HG02798 (cell line): ENCODE measurements around the gene ODAD3.
A peak's percentile ranks its signal among the peaks of the same experiment; 100 is the strongest.
"Not testable (repeated sequence)": the region's sequence is repeated elsewhere in the genome, so short reads cannot be mapped to it uniquely, and the experiment has no call there.

ENCODE experiments used
- ATAC-seq: cut with Tn5 transposase; IDR thresholded peaks from one replicate; pipeline ENCODE4 v1.9.1; 2021; ENCODE audit warnings: mild to moderate bottlenecking; ENCODE audit not compliant: unreplicated experiment, poor library complexity

The ODAD3 gene

GRCh38 chr19:11410682-11411081 lies 24.2 kb downstream of the ODAD3 start:
- no peak for ATAC-seq

DNA sequence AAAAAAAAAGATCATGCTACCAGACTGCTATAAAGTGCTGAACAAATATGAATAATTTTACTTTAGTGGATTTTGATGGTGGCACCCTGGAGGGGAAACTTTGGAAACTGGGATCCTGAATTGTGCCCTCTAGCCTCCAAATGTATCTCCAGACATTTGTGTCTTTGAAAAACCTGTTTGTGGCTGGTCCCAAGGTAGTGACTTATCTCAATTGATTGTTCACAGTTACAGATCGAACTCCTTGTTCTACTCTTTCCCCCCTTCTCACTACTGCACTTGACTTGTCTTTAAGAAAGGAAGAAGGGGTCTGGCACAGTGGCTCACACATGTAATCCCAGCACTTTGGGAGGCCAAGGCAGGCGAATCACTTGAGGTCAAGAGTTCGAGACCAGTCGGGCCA lies 26.3 kb downstream of the ODAD3 start:
- no peak for ATAC-seq

- not testable (repeated sequence) for ATAC-seq
Observed at GRCh38 chr19:11406703-11407236, 28.2 kb downstream of the ODAD3 start.

- ATAC-seq, result no peak
Observed at GRCh38 chr19:11405846-11406643, 28.9 kb downstream of the ODAD3 start.

- no peak for ATAC-seq
Observed at GRCh38 chr19:11404588-11405222, 30.2 kb downstream of the ODAD3 start.

- no peak for ATAC-seq
Observed at GRCh38 chr19:11401808-11402543, 32.9 kb downstream of the ODAD3 start.

- ATAC-seq, result no peak
Observed at GRCh38 chr19:11400798-11401197, 34.1 kb downstream of the ODAD3 start.

- no peak for ATAC-seq
Observed at GRCh38 chr19:11399667-11400066, 35.3 kb downstream of the ODAD3 start.

GRCh38 chr19:11397089-11397610 lies 37.8 kb downstream of the ODAD3 start:
- no peak for ATAC-seq

- no peak for ATAC-seq
Observed at GRCh38 chr19:11390933-11391680, 43.8 kb downstream of the ODAD3 start.

GRCh38 chr19:11390359-11390758 lies 44.6 kb downstream of the ODAD3 start:
- ATAC-seq, result no peak

- no peak for ATAC-seq
Observed at GRCh38 chr19:11387162-11388034, 47.5 kb downstream of the ODAD3 start.

- ATAC-seq, result no peak
Observed at GRCh38 chr19:11384778-11385129, 50.2 kb downstream of the ODAD3 start.

GRCh38 chr19:11383706-11384048 lies 51.2 kb downstream of the ODAD3 start:
- no peak for ATAC-seq

DNA sequence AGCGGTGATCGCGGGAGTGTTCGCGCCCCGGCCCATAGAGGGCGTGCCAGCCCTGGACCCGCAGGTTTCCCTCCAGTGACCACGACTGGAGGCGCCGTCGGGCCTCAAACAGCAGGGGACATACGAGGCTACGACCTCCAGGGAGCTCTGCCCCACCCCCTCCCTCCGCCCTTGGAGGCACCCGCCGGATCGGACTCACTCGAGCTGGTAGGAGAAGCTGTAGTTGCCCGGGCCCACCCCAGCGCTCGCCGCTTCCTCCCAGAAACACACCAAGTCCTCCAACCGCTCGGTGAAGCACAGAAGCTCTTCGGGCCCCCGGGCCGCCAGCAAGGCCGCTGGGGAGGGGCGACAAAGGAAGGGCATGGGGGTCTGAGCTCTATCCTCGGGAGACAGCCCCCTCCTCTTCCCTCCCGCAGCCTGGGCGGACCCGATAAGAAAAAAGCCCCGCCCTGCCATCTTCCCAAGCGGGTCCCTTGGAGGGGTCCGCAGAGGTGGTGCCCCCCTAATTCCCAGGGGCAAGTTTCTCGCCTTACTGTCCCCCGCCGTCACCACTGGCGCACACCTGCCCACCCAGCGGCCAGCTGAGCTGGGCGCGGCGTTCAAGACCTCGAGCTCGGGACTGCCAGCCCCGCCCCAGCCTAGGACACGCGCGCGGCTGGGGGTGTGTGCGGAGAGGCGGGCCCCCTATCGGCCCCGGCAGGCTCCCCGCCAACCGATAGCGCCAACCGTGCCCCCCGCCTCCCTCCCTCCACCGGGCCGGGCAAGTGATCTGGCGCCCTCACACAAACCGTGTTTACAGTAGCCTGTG lies 51.8 kb downstream of the ODAD3 start:
- no peak for ATAC-seq

GRCh38 chr19:11380653-11381537 lies 54.0 kb downstream of the ODAD3 start:
- ATAC-seq, result peak; percentile 83

DNA sequence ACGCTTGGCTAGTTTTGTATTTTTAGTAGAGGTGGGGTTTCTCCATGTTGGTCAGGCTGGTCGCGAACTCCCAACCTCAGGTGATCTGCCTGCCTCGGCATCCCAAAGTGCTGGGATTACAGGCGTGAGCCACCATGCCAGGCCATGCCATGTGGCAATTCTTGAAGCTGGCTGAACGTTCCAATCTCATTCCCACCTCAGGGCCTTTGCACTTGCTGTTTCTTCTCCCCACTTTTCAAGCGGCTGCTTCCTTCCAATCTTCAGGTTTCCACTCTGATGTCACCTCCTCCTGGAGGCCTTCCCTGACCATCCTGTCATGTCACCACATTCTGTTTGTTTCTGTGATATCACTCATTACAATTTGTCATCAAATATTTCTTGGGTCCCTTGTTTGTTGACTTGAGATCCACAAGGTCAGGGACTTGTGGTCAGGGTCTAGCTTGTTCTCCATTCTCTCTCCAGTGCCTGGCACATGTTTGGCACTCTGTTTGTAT lies 55.0 kb downstream of the ODAD3 start:
- ATAC-seq, result no peak
